HPDE6-E6E7 (cell line): ENCODE data around the gene PTK6.
A peak's percentile ranks its signal among the peaks of the same experiment; 100 is the strongest.
"Not testable (repeated sequence)": the region's sequence is repeated elsewhere in the genome, so short reads cannot be mapped to it uniquely, and the experiment has no call there.

Source experiments
- DNase-seq: peaks from one replicate; pipeline ENCODE4 v3.0.0; 2011; ENCODE audit warnings: missing footprints; ENCODE audit errors: extremely low spot score

PTK6 gene

DNA sequence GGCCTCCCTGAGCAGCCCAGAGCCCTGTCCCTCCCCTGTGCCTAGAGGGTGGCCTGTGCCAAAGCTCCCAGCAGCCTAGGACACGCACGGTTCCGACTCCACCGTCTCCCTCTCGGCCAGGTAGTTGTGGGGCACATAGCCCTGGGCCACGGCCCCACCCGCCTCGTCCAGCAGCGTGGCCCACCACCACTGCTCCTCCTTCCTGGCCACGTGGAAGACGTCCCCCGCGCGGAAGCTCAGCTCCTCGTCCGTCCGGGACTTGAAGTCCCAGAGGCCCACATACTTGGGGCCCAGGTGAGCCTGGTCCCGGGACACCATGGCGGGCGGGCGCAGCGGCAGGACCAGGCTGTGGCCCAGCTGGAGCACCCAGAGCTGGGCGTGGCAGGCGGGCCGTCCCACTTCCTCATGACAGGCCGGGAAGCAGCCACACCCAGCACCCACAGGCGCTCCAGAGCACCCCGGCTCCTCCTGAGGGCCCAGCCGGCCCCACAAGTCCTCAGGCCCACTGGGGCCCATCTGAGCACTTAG lies at the start of gene PTK6:
Gene PTK6 (minus strand): TSS at position 380 of the 528 bp plus-strand sequence. CDS start 62 bp downstream, at position 318.
- peak; percentile 95 for DNase-seq

DNA sequence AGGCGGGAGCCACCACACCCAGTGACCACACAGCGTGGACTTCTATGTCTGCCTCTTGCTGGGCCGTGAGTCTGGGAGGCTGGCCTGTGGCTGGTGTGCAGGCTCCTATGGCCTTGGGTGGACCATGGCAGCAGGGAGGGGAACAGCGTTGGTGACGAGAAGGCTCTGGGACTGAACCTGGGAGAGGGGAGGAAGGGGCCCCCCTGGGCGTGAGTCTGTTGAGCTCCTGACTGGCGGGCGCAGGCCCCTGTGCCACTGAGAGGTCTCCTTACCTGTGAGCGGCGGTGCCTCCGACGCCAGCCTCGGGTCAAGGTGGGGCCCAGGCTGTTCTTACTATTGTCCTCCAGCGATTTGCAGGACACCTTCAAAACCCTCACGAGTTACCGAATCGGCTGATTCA lies 49.6 kb upstream of the PTK6 start:
- no peak for DNase-seq

DNA sequence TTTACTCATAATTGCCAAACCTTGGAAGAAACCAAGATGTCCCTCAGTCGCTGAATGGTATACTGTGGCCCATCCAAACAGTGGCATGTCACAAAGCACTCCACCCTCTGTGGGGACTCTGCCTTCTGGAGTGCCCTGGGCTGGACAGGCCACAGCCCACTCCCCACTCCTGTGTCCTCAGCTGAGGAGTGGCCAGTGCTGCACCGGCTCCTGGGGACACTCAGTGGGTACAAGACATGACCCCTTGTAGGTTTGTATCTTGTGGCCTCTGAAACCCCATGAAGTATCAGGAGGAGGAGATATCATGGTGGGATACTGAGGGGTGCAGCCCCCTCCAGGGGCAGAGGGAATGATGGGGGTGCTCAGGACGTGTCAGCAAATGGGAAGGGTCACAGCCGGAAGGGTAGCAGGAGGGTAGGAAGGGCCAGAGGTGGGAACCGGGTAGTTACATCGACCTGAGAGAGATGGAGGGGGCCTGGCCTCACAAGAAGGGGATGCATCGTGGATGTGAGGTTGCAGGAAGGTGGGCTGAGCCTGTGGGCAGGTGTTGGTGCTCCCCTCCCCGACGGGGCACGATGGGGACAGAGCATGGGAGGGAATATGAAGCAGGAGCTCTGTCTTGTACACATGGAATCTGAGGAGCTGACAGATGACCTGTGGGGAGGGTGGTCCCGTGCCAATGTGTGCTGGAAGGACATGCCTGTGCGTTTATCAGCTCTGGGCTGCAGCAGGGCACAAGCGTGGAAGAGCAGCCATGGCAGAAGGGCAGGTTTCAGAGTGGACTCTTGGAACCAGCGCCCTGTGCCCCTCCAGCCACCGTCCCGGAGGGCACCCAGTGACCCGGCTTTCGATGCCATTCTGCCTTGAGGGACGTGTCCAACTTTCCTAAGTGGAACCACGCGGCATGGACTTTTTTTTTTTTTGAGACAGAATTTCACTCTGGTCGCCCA lies 48.7 kb upstream of the PTK6 start:
- no peak for DNase-seq

DNA sequence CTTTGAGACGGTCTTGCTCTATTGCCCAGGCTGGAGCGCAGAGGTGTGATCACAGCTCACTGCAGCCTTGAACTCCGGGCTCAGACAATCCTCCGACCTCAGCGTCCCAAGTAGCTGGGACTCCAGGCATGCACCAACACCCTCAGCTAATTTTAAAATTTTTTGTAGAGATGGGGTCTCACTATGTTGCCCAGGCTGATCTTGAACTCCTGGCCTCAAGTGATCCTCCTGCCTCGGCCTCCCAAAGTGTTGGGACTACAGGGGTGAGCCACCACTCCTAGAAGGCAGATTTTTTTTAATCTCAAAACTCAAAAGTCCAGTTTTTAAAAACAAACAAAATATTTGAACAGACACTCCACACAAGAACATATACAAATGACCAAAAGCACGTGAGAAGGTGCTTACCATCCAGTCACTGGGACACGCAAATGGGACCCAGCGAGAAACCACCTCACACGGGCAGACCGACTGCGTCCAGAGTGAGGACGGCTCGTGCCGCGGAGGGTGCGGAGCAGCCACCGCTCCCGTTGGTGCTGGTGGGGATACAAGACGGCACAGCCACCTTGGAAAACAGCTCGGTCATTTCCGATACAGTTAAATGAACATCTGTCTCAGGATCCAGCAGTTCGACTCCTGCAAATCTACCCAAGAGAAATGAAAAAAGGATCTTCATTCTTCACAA lies 45.3 kb upstream of the PTK6 start:
- no peak for DNase-seq

DNA sequence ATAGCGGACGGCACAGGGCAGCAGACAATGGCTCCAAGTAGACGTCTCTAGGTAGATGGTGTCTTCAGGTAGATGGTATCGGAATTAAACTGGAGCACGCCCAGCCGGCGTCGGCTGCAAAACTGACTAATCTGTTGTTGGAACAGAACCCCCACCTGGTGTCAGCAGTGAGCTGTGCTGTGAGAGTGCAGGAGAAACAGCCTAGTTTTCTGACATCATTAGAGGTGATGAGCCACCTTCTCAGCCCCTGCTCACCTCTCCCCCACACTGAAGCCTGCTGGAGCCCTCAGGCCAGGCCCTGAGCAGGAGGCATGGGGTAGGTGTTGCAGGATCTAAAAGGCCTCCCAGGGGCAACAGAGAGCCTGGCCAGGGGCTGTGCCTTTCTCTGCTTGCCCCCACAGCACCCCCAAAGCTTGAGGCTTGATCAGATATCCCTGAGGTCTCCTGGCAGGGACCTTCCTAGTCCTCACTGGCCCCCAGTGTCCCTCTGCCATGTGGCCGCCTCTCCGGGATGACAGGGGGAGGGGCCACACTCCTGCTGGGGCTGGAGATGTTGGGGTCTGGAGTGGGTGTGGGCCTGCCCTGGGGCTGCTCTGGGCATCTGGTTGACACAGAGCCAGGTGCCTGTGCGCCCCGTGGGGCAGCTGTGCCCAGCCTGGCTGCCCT lies 43.8 kb upstream of the PTK6 start:
- peak; percentile 98 for DNase-seq

DNA sequence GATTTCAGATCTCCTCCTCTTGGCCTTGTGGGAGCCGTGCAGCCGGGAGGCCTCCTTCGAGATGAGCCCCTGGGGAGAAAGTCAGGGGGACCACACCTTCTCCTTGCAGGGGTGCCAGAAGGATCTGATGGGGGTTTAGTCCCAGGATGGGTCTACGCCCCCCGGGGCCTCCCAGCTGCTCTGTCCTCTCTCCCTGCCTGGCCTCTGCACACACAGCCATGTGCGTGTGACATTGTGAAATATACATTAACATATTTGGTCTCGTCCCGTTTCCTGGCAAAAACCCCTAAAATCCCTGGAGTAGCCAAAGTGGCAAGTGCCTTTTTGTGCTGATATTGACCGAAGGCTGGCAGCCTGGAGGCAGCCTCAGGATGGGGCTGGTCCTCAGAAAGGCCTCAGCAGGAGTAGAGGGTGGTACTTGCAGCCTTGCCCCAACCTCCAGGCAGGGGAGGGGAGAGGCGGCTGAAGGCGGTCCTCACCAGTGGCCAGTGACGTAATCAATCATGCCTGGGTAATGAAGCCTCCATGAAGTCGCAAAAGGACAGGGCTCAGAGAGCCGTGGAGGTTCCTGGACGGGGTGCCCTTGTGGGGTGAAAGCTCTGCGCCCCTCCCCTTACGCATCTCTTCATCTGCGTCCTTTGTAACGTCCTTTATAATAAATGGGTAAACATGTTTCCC lies 42.0 kb upstream of the PTK6 start:
- DNase-seq = no peak

DNA sequence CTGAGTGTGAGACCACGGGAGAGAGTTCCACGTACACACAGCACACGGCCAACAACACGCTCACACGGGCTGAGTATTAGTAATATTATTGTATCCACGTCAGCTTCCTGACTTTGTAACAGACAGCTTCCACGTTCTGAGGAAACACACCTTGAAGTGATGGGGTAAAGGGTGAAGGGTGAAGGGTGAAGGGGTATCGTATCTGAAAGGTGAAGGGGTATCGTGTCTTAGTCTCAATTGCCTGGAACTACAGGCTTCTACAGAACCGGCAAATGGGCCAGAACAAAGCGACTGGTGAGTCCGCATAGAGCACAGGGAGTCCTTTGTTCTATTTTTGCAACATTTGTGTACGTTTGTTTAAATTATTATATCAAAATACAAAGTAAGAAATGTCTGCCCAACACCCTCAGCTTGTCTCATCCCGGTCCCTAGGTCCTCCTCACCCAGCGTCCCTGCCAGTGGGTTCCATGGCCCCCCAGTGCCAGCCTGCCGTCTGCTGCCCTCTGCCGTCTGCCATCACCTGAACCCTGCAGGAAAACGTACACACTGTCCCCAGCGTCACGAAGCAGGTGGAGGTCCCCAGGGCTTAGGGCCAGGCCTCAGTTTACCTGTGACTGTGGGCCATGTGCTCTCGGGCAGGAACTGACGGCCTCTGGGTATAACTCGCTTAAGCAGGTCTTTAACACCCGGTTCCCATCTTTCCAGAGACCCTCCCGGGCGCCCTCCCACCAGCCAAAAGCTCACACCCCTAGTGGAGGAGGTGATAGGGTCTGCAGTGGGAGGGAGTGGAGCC lies 41.2 kb upstream of the PTK6 start:
- no peak for DNase-seq

DNA sequence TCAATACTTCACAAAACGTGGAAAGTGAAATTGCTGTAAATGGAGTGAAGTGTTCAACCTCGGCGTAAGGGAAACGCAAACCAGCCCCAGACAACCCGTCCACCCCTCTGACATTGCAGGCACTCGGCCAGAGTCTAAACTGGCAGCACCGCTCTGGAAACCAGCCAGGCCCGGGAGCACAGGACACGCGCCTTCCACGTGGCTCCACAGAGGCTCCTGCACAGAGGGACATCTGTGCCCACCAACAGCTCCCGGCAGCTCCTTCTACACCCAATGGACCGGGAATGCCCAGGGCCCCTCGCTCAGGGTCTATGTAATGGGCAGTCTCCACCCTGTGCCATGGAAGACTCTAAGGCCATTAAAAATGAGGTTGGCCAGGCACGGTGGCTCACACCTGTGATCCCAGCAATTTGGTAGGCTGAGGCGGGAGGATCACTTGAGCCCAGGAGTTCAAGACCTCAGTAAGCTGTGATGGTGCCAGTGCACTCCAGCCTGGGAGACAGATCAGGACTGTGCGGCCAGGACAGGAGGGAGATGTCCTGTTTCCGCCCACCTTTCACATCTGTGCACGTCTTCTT lies 40.2 kb upstream of the PTK6 start:
- DNase-seq = no peak

DNA sequence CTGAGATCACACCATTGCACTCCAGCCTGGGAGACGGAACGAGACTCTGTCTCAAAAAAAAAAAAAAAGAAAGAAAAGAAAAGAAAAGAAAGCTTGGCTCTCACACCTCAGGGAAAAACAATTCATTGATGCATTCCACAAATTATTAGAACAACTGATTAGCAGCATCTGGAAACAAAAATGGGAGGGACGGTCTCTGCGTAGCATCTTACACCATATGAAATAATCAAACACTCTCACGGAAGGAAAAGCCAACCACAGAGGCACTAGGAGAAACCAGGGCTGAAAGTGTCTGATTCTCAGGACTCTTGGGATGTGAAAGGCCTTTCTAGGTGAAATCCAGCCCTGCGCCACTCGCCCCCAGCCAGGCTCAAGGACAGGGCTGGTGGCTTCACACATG lies 39.1 kb upstream of the PTK6 start:
- DNase-seq = no peak

DNA sequence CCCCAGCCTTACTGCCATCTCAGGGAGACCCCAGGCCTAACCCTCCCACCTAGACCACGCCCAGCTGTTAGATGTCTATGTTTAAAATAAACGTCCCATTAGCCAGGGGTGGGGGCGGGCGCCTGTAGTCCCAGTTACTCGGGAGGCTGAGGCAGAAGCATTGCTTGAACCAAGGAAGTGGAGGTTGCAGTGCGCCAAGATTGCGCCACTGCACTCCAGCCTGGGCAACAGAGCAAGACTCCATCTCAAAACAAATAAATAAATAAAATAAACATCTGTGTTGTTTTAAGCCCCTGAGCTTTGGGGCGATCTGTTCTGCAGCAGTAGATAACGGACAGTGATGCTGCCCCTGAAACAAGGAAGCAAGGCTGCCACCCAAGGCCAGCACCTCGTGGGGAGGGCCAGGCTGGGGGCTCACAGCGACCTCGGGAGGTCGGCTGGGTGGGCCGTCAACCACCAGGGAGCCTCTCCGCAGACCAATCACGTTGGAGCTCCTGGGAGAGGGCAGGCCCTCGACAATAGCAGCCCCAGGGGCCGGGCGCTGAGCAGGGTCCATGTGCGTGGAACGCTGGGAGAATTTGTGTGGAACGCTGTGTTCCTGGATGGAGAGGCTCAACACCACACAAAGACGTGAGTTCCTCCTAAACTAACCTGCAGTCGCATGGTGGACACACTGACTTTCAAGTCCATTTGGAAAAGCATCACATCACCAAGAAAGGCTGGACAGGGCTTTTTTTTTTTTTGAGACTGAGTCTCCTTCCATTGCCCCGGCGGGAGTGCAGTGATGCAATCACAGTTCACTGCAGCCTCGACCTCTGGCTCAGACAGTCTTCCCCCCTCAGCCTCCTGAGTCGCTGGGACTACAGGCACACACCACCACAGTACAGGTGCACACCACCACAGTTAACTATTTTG lies 37.9 kb upstream of the PTK6 start:
- no peak for DNase-seq

DNA sequence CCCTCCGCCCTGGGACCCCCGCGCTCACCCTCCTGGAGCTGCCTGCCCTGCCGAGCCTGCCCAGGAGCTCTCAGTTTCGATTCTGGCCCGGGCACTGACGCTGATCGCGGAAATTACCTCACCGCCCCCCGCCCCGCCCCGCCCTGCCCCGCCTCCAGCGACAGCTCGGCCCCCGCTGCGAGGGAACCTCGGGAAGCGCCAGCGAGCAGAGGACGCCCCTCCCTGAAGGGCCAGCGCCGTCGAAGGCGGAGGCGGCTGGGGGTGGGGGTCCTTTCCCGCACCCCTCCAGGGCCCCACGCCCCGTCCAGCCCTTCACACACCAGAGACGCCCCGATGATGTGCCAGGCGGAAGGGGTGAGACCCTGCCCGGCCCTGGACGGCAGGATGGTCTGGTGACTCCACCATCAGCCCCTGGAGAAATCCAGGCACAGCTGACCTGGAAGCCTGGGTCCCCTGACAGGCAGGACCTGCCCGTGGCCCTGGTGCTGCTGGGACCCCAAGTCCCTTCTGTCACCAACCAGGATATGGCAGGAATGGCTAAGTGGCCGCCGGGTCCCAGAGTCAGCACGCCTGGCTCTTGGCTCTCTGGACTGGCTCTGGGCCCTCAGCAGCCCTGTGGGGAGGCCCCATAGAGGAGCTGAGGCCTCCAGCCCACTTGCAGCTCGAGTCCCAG lies 37.1 kb upstream of the PTK6 start, which contains the start of gene HELZ2:
Gene HELZ2 (minus strand): TSS at position 84 of the 673 bp plus-strand sequence. CDS start 1,854 bp downstream, outside the sequence.
- DNase-seq = peak; percentile 95

DNA sequence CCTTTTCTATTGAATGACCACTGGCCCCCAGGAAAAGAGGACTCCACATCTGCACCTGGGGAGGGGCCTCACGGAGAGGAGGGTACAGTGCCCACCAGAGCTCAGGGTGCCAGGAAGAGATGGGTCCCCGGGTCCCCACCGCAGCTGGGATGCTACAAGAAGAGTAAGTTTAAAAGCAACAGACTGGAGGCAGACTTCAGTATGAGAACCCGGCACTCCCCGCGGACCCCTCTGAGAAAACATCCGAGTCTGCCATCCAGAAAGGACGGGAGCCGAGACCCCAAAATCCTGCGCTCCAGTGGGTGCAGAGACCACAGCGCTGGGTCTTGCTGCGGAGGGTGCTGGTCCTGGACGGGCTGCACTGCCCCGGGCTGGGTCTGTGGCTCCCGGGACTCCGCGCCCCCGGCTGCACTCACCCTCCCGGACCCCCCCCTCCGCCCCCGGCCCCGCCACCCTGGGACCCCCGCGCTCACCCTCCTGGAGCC lies 36.5 kb upstream of the PTK6 start:
- no peak for DNase-seq

DNA sequence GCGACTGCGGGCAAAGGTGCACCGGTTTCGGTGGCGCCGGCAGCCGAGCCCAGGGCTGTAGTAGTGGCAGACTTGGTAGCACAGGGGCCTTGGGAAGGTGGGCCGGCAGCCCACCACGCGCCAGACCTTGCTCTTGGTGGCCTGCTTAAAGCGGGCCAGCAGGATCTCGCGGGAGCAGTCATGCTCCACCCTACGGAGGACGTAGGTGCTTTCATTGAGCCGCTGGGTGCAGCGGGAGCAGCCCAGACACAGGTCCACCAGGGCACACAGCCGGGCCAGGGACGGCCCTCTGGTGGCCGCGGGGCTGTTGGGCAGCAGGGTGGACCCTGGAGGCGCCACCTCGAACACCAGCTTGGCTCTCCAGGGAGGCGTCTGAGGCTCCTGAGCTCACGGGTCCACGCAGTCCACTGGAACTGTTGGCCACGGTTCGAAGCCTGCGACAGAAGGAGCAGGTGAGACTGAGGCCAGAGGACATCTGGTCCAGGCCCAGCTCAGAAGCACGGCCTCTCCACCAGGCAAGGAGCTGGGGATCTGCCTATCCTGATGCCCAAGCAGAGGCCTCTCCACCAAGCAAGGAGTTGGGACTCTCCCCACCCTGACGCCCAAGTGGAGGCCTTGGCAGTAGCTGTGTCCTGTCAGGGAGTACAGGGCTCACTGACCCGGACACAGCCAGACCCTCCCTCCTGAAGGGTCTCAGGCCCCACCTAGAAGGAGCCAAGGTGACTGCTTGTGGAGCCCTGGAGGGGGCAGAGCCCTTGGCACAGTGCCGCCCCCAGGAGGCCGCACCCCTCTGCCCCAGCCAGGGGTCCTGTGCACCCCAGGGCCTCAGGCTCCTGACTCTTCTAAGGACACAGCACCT lies 35.8 kb upstream of the PTK6 start:
- no peak for DNase-seq

DNA sequence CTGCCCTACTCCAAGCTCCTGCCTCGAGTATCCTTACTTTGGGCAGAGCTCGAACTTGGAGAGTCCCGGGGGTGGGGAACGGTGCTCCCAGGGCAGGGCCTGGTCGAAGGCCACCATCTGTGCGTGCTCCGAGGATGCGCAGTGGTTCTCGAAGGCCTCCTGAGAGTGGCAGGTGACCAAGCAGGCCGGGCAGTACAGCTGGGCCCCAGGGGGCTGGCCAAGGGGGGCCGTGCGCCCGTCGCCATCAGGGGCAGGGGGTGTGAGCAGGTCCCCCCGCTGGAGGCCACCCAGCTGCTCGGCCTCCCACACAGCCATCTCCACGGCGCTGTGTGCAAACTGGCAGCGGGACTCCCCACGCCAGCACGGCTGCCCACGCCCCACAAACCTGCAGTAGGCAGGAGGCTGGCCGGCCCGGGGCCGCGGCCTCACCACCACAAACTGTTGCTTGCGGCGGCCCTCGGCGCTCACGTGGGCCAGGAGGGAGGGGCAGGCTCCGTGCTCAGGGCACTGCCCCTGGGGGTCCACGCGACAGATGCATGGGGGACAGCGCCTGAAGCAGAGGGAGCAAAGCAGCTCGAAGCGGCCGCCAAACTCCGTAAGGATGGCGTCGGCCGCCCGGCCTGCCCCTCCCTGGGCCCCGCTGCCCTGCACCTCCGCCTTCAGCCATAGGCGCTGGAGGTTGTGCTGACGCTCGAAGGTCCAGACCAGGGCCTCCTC lies 35.1 kb upstream of the PTK6 start:
- DNase-seq = no peak

DNA sequence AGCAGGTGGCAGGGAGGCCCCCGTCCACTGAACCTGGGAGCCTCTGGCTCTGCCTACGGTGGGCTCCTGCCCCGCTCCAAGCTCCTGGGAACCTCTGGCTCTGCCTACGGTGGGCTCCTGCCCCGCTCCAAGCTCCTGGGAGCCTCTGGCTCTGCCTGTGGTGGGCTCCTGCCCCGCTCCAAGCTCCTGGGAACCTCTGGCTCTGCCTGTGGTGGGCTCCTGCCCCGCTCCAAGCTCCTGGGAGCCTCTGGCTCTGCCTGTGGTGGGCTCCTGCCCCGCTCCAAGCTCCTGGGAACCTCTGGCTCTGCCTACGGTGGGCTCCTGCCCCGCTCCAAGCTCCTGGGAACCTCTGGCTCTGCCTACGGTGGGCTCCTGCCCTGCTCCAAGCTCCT lies 33.9 kb upstream of the PTK6 start:
- DNase-seq = not testable (repeated sequence)

DNA sequence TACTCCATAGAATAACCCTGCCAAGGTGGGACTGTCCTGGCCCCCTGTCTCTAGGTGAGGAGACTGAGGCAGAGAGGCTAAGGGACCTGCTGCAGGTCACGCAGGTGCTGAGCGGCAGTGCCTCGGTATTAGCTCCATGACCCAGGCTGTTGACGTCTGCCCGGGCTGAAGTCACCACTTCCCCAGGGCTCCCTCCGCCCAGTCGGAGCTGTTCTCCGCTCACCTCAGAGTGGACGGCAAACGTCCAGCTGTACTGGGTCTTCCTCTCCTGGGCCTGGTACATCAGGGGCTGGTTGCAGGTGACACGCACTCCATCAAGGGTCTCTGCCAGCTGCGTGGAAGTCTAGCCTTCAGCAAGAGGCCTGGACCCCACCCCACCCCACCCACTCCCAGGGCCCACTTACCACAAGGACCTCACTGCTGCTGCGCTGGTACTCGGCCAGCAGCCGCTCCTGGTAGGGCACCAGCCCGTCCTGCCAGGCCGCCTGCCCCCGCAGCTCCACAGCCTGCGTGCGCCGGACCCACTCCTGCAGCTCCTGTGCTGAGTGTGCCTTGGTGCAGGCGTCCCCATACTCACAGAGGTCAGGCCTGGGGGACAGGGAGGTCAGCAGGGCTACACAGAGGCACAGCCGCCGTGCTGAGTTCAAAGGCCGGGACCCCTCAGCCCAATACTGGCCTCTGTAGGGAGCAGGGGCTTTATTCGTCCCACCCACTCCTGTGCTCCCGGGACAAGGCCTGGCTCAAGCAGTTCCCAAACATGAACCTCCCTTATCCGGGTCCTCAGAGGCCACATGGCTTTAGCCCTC lies 33.3 kb upstream of the PTK6 start:
- DNase-seq = no peak
